A549 (cell line): Measurements from ENCODE around the gene ZNF701.
"Not testable (repeated sequence)": the region's sequence is repeated elsewhere in the genome, so short reads cannot be mapped to it uniquely, and the experiment has no call there.

Experiments
- CBX8 ChIP-seq: fragments of 200-600 bp; sonication (generic); IDR thresholded peaks from 2 replicates; pipeline ENCODE4 v1.6.1; 2016
- CEBPB ChIP-seq, 2 experiments: fragments of >200 bp in 1 of 2; sonication (Bioruptor Twin) in 1 of 2; formaldehyde crosslinking in 1 of 2; IDR thresholded peaks; 2 replicates each; pipeline ENCODE4 v1.6.1; 2012 to 2016
- CHD2 ChIP-seq: fragments of 150-350 bp; IDR thresholded peaks from 2 replicates; pipeline ENCODE4 v1.6.1; 2014; ENCODE audit warnings: low read length; ENCODE audit not compliant: partially characterized antibody
- CTCF ChIP-seq: fragments of >200 bp; sonication (Bioruptor Twin); formaldehyde crosslinking; IDR thresholded peaks from 3 replicates; pipeline ENCODE4 v1.5.1; 2016
- EP300 ChIP-seq, 2 experiments: fragments of >200 bp; sonication (Bioruptor Twin); formaldehyde crosslinking; IDR thresholded peaks; 2 replicates in 1 of 2; 3 replicates in 1 of 2; pipeline ENCODE4 v1.6.1; 2016 to 2017
- JUNB ChIP-seq: fragments of >200 bp; sonication (Bioruptor Twin); formaldehyde crosslinking; IDR thresholded peaks from 2 replicates; pipeline ENCODE4 v1.6.1; 2016
- KDM1A ChIP-seq: fragments of 200-600 bp; sonication (generic); IDR thresholded peaks from 2 replicates; pipeline ENCODE4 v1.6.1; 2016; ENCODE audit warnings: low read depth, mild to moderate bottlenecking
- MAX ChIP-seq: IDR thresholded peaks from 2 replicates; pipeline ENCODE4 v1.6.1; 2012
- PHF8 ChIP-seq: fragments of 200-600 bp; sonication (generic); IDR thresholded peaks from 2 replicates; pipeline ENCODE4 v1.6.1; 2016; ENCODE audit warnings: low read depth, mild to moderate bottlenecking, antibody characterized with exemption, moderate library complexity, borderline replicate concordance
- POLR2A ChIP-seq: IDR thresholded peaks from 2 replicates; pipeline ENCODE4 v1.6.1; 2012; ENCODE audit warnings: mild to moderate bottlenecking, low read length
- POLR2AphosphoS2 ChIP-seq: conservative IDR thresholded peaks from 2 replicates; pipeline ENCODE4 v1.6.1; 2012; ENCODE audit warnings: low read length, improper control_type of control experiment, inconsistent platforms
- SREBF2 ChIP-seq: fragments of 450-650 bp; IDR thresholded peaks from 2 replicates; pipeline ENCODE4 v1.6.1; 2014; ENCODE audit warnings: mild to moderate bottlenecking, moderate library complexity
- USF2 ChIP-seq: fragments of 450-650 bp; IDR thresholded peaks from 2 replicates; pipeline ENCODE4 v1.6.1; 2014; ENCODE audit warnings: antibody characterized with exemption

DNA sequence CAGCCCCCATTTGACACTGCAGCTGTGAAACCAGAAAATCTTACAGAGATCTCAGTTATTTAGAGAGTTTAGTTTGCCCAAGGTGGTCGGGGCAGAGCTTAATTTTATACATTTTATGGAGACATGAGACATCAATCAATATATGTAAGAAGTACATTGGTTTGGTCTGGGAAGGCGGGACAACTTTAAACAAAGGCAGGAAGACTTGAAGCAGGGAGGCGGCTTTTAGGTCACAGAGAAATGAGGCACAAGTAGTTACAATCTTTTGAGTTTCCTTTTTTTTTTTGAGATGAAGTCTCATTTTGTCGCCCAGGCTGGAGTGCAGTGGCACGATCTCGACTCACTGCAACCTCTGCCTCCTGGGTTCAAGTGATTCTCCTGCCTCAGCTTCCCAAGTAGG is 27.5 kb upstream of the ZNF701 start:
- not testable (repeated sequence) for TF ChIP-seq SREBF2; CTCF; MAX; CEBPB (IDR thresholded peaks at IDR 0.05); KDM1A; PHF8; POLR2A; CBX8; POLR2AphosphoS2; CHD2; JUNB; USF2; EP300 (IDR thresholded peaks at IDR 0.05)
